GM12892 (cell line): Measurements from ENCODE around the gene SIPA1L3.
A peak's percentile ranks its signal among the peaks of the same experiment; 100 is the strongest.

Source experiments
- DNase-seq: peaks from one replicate; pipeline ENCODE4 v3.0.0; 2011; ENCODE audit not compliant: insufficient read length
- FAIRE-seq: peaks from 2 replicates; lab custom pipeline; 2011; peaks lifted over from hg19 to GRCh38; lab: Jason Lieb, UNC
- POLR2A ChIP-seq: IDR thresholded peaks from 2 replicates; pipeline ENCODE4 v1.6.1; 2011; ENCODE audit warnings: low read depth, low read length, control low read depth
- POLR2AphosphoS5 ChIP-seq: IDR thresholded peaks from 2 replicates; pipeline ENCODE4 v1.6.1; 2011; ENCODE audit warnings: low read depth, low read length, control low read depth
- TAF1 ChIP-seq: IDR thresholded peaks from 2 replicates; pipeline ENCODE4 v1.6.1; 2011; ENCODE audit warnings: low read depth, mild to moderate bottlenecking, control low read depth, low read length, borderline replicate concordance

The SIPA1L3 gene

DNA sequence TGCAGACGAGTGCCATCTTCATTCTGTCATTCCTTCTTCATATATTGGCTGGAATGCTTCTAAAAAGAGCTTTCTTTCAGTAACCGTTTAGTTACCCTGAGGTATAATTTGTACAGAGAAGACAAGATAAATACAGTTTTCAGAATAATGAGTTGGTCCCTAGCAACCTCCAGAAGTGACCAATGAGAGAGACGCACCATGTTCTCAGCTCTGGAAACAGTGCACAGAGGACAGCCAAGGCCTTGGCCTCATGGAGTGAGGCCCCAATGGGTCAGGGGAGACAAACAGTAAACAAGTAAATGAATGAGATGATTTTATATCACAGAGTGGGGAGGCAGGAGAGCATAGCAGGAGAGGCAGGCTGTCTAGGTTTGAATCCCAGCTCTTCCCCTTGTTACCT, 226.3 kb downstream of the SIPA1L3 start:
- FAIRE-seq: no peak
- no peak for TF ChIP-seq TAF1
- no peak for TF ChIP-seq POLR2A
- TF ChIP-seq POLR2AphosphoS5: no peak

DNA sequence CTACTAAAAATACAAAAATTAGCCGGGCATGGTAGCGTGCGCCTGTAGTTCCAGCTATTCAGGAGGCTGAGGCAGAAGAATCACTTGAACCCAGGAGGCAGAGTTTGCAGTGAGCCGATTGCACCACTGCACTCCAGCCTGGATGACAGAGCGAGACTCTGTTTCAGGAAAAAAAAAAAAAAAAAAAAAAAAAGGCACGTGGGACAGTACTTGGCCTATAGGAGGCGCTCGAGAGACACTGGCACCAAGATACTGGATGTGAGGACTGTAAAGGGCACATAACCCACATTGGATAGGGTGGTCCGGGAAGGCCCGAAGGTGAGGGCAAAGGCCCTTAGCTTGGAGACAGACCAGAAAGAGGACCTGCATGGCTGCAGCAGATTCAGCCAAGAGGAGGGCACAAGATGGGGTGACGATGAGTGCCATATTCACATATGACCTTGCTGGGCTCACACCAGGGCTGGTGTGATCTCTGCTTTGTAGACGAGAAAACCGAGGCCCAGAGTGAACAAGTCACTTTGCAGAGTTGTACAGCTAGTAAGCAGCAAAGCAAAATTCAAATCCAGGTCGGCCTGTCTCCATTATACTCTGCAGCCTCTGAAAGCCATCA, 227.6 kb downstream of the SIPA1L3 start:
- FAIRE-seq (peak; percentile 42), DNase-seq (no peak)
- TF ChIP-seq POLR2AphosphoS5 (no peak), TAF1 (no peak), POLR2A (no peak)

More for the DNA sequence above, 226.3 kb downstream of the SIPA1L3 start:
- no peak for DNase-seq

DNA sequence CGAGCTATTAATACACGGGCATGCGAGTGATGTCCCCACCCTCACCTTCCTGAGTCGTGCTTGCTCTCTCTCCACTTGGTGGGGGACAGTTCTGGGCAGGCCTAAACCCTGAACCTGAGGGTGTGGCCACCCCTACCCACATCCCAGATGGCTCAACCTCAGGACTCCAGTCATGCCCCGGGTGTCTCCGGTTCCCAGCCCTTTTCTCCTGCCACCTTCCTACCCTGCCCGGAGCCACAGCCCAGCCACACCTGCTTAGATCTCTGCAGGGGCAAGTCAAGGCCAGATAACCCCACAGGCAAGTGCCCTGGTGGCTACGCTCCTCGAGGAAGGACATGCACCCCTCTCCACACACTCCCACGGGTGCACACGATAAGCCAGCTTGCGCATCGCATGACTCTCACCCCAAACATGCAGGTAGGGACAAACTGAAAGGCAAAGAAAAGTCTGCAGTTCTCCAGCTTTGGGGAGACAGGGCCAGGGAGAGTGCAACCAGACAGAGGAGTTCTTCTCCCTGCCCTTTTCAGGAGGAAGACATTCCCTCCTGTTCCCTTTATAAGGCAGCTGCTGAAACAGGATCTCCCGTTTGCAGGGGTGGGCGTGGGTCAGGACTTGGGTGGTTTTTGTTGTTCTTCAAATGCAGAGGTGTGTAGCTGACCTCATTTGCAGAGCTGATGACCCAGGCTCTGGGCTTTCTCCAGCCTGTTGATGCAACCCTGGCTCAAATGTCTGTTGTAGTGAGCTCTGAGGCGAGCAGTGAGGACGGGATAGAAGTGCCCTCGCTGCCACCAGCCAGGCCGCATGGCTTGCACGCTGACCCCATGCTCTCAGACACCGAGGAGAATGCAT, 228.4 kb downstream of the SIPA1L3 start:
- TF ChIP-seq POLR2AphosphoS5 (no peak), TAF1 (no peak), POLR2A (no peak)
- no peak for FAIRE-seq

DNA sequence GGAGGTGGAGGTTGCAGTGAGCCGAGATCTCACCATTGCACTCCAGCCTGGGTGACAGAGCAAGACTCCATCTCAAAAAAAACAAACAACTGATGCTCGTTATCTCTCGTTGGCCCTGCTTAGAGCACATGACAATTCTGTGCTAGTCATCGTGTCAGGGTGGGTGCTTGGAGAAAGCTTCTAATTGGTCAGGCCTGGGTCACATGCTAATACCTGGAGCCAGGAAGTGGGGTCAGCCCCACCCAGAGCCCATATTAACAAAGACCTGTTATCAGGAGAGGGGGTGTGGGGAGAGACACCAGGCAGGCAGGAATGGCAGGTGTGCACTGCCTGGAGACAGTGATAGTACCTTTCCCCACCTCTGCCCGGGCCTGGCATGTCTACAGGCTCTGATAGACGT, 232.1 kb downstream of the SIPA1L3 start:
- no peak for FAIRE-seq
- no peak for TF ChIP-seq POLR2AphosphoS5
- TF ChIP-seq POLR2A: no peak
- TF ChIP-seq TAF1: no peak
- DNase-seq: no peak

More for the DNA sequence above, 228.4 kb downstream of the SIPA1L3 start:
- DNase-seq: no peak

DNA sequence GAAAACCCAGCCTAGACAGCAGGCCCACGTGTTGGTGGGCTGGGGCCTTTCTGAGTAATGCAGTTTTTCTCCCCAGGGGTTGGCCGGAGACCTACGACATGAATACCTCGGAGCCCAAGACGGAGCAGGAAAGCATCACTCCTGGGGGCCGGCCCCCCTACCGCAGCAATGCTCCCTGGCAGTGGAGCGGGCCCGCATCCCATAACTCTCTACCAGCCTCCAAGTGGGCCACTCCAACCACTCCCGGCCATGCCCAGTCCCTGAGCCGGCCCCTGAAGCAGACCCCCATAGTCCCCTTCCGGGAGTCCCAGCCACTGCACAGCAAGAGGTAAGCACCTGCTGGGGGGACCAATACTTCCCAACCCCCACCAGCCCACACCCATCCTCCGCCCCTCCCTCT, 234.1 kb downstream of the SIPA1L3 start:
- FAIRE-seq (no peak), DNase-seq (no peak)
- TF ChIP-seq POLR2AphosphoS5: no peak
- TF ChIP-seq TAF1: no peak
- TF ChIP-seq POLR2A: no peak

DNA sequence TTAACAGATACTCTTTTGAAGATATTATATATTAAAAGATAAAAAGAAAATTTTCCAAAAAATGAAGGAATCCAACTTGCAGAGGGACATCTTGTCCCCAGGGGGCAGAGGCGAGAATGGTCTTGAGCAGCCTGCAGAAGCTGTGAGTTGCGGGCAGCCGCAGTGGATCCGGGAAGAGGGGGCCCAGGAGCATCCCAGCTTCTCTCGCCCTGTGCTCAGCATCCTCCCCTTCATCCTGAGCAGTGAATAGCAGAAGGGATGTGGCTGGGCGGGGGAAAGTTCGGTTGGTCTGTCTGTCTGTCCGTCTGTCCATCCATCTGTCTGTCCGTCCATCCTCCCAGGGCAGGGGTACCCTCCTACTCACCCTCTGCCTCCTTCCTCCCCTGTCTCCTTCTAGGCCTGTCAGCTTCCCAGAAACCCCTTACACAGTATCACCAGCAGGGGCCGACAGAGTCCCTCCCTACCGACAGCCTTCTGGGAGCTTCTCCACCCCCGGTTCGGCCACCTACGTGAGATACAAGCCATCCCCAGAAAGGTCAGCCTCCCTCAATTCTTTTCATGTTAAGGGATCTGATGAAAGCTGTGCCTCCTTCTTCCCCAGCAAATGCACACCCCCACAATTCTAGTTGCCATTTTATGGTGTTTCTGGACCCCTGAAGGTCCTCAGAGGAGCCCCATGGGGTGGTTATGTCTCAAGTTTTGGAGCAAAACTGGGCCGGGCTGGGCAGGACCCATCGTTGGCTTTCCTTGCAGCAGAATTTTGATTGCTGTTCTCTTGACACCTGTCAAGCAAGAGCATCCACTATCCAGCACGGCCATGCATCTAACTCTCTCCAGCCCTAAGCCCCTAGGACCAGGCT, 235.4 kb downstream of the SIPA1L3 start:
- DNase-seq (peak; percentile 53), FAIRE-seq (no peak)
- TF ChIP-seq POLR2A (no peak), TAF1 (no peak)

DNA sequence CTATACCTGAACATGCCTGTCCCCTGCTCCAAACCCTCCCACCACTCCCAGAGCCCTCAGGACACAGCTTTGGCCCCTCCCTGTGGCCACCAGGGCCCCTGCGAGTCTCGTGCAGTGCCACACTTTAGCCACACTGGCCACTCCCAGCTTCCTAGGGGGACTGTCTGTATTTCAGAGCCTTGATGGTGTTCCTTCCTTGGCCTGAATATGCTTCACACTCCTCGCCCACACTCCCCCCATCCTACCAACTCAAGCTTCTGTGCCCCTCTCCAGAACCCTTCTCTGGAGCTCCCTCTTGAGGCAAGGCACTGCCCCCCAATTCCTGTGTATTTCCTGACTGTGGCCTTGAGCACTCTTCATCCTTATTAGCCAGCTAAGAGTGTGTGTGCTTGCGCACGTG, 236.8 kb downstream of the SIPA1L3 start:
- FAIRE-seq (no peak), DNase-seq (no peak)
- TF ChIP-seq POLR2A: no peak
- no peak for TF ChIP-seq POLR2AphosphoS5
- TF ChIP-seq TAF1: no peak

DNA sequence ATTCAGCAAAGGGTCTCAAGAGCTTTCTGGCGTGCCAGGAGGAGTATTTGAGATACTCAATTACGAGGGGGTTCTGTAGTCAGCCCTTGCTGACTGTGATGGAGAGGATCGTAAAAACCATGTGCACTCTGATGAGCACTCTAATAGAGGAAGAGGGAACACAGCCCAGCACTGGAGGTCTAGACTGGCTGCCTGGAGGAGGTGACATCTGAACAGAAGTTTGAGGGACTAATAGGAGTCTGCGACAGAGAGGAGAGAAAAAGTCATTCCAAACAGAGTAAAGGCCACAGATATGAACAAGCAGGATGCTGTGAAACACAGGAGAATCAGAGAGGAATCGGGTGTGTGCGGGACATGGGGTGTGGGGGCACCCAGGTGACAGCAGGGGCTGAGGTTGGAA, 237.7 kb downstream of the SIPA1L3 start:
- DNase-seq (no peak), FAIRE-seq (no peak)
- TF ChIP-seq POLR2A (no peak), TAF1 (no peak), POLR2AphosphoS5 (no peak)

DNA sequence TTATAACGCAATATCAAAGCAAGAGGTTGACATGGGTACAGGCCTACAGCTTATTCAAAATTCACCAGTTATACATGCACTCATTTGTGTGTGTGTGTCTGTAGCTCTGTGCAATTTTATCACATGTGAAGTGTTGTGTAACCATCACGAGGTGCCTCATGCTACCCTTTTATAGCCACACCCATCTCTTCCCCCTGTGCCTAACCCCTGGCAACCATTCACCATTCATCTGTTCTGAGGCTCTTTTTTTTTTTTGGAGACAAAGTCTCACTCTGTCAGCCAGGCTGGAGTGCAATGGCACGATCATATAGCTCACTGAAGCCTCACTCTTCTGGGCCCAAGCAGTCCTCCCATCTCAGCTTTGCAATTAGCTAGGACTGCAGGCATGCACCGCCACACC, 238.6 kb downstream of the SIPA1L3 start:
- TF ChIP-seq TAF1 (no peak), POLR2AphosphoS5 (no peak), POLR2A (no peak)
- DNase-seq (no peak), FAIRE-seq (no peak)

DNA sequence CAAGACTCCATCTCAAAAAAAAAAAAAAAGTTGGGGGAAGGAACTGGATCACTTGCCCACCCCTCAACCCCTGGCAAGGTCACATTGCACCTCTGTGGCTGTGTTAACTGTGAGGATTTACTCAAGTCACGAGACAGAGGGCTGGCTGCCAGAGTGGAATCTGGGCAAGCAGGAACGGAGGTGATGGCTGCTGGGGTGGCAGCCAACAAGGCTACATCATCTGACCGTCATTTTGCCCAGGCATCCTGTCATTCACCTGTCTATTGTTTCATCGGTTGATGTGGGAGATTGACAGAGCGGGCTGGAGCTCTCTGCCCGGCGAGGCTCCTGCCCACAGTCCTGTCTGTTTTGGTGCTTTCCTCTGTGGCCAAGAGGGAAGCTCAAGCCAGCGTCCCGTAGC, 241.3 kb downstream of the SIPA1L3 start:
- DNase-seq (no peak), FAIRE-seq (no peak)
- TF ChIP-seq POLR2AphosphoS5: no peak

DNA sequence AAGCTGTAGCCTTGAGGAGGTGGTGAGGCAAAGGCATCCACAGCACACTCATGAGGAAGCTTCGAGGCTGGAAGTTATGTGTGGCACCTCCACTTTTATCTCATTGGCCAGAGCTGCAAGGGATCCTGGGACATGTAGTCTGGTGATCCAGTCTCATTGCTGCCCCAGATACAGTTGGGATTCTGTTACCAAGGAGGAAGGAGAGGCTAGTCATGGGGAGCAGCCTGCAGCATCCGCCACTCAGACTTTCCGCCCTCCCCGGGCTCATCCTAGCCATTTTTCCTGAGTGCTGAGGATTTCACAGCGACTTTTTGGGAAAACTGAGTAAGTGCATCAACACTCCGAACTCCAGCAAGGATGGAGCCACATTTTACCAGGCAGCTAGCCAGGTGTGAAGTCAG, 242.7 kb downstream of the SIPA1L3 start:
- FAIRE-seq: no peak

More for the DNA sequence above, 242.7 kb downstream of the SIPA1L3 start:
- TF ChIP-seq TAF1: no peak
- no peak for TF ChIP-seq POLR2A
- TF ChIP-seq POLR2AphosphoS5: no peak
- DNase-seq: no peak
